Stimulated activated CD8-positive, alpha-beta memory T cell treated with anti-CD3 and anti-CD28 coated beads, Interleukin-4, amount 100 ng/mL, for 48 hours (primary cell): Measurements from ENCODE around the gene HEXIM1.

ENCODE experiments used
- DNase-seq: peaks from one replicate; pipeline ENCODE4 v3.0.0-alpha.2; 2020

HEXIM1 gene

GRCh38 chr17:45148183-45149036 lies at the start of gene HEXIM1:
Gene HEXIM1 (plus strand): TSS chr17:45148475. CDS start chr17:45149191, 716 bp downstream.
- peak; percentile 99 for DNase-seq

GRCh38 chr17:45098869-45099616 lies 49.2 kb upstream of the HEXIM1 start:
- DNase-seq, result peak; percentile 85

- DNase-seq, result no peak
These were observed 46.8 kb upstream of the HEXIM1 start for GRCh38 chr17:45101546-45101882.

- no peak for DNase-seq
These were observed 46.1 kb upstream of the HEXIM1 start for GRCh38 chr17:45101883-45102811.

- no peak for DNase-seq
These were observed 45.4 kb upstream of the HEXIM1 start for GRCh38 chr17:45102856-45103255.

- DNase-seq, result no peak
These were observed 44.9 kb upstream of the HEXIM1 start for GRCh38 chr17:45103269-45103795.

- DNase-seq, result no peak
These were observed 44.2 kb upstream of the HEXIM1 start for GRCh38 chr17:45104029-45104428.

- DNase-seq, result no peak
These were observed 43.8 kb upstream of the HEXIM1 start for GRCh38 chr17:45104497-45104896.

- DNase-seq, result no peak
These were observed 43.2 kb upstream of the HEXIM1 start for GRCh38 chr17:45104907-45105624.

GRCh38 chr17:45106096-45106495 lies 42.2 kb upstream of the HEXIM1 start:
- no peak for DNase-seq

GRCh38 chr17:45106582-45106981 lies 41.7 kb upstream of the HEXIM1 start:
- DNase-seq, result no peak

GRCh38 chr17:45107293-45108010 lies 40.8 kb upstream of the HEXIM1 start:
- DNase-seq, result no peak

- DNase-seq, result no peak
These were observed 40.2 kb upstream of the HEXIM1 start for GRCh38 chr17:45108051-45108450.

GRCh38 chr17:45108595-45109521 lies 39.4 kb upstream of the HEXIM1 start:
- no peak for DNase-seq

GRCh38 chr17:45110676-45111611 lies 37.3 kb upstream of the HEXIM1 start:
- DNase-seq, result no peak

GRCh38 chr17:45111850-45112249 lies 36.4 kb upstream of the HEXIM1 start:
- no peak for DNase-seq

GRCh38 chr17:45112559-45113423 lies 35.5 kb upstream of the HEXIM1 start:
- no peak for DNase-seq

- no peak for DNase-seq
These were observed 34.9 kb upstream of the HEXIM1 start for GRCh38 chr17:45113424-45113754.
